WTC11 (cell line): ENCODE measurements around the gene NUP50. TPM values are rescaled to one million over a fixed set of nuclear protein-coding genes. Genes with fewer than 3 reads are reported as not detected.

ENCODE experiments used
- ATAC-seq: fragments of 200-7000 bp; cut with Tn5 transposase; 2 replicates; pipeline ENCODE4 v1.10.0; 2021; ENCODE audit warnings: mild to moderate bottlenecking, moderate library complexity
- CTCF ChIA-PET: fragments of 300-600 bp; sonication (Branson Sonifier 250); formaldehyde crosslinking; loops from one replicate; lab custom pipeline; 2021; ENCODE audit warnings: antibody characterized with exemption; lab: Charles Lee
- POLR2A ChIA-PET: fragments of 350-600 bp; sonication (Branson Sonifier 250); formaldehyde crosslinking; loops from one replicate; lab custom pipeline; 2021; ENCODE audit warnings: antibody characterized with exemption; lab: Charles Lee
- DNase-seq: peaks from one replicate; pipeline ENCODE4 v3.0.0; 2021; ENCODE audit warnings: low spot score
- H3K27ac Mint-ChIP-seq: 2 replicates; pipeline ENCODE4 v1.8.0; 2021; ENCODE audit warnings: mixed read lengths
- H3K27me3 Mint-ChIP-seq: 2 replicates; pipeline ENCODE4 v1.8.0; 2021; ENCODE audit warnings: low read depth, mild to moderate bottlenecking, moderate library complexity, mixed read lengths
- H3K36me3 Mint-ChIP-seq: 2 replicates; pipeline ENCODE4 v1.8.0; 2021; ENCODE audit warnings: mixed read lengths
- H3K4me1 Mint-ChIP-seq: 2 replicates; pipeline ENCODE4 v1.8.0; 2022; ENCODE audit warnings: mixed read lengths
- H3K4me3 Mint-ChIP-seq: 2 replicates; pipeline ENCODE4 v1.8.0; 2021; ENCODE audit warnings: mild to moderate bottlenecking, moderate library complexity, mixed read lengths
- H3K9me3 Mint-ChIP-seq: 2 replicates; pipeline ENCODE4 v1.8.0; 2021; ENCODE audit warnings: mixed read lengths
- CBFB ChIP-seq: sonication (generic); formaldehyde crosslinking; IDR thresholded peaks from 2 replicates; pipeline ENCODE4 v1.8.1; 2022; ENCODE audit warnings: mild to moderate bottlenecking, low read depth, missing genetic modification reagents
- CREB1 ChIP-seq: sonication (generic); formaldehyde crosslinking; IDR thresholded peaks from 2 replicates; pipeline ENCODE4 v1.8.0; 2023; ENCODE audit warnings: mild to moderate bottlenecking, missing genetic modification reagents
- E2F5 ChIP-seq: sonication (generic); formaldehyde crosslinking; IDR thresholded peaks from 2 replicates; pipeline ENCODE4 v1.8.1; 2022; ENCODE audit warnings: mild to moderate bottlenecking, moderate library complexity, missing genetic modification reagents
- ERG ChIP-seq: fragments of 250-450 bp; sonication (Bioruptor Pico); IDR thresholded peaks from 2 replicates; pipeline ENCODE4 v1.8.0; 2021; ENCODE audit warnings: mild to moderate bottlenecking
- ETV6 ChIP-seq: sonication (generic); formaldehyde crosslinking; IDR thresholded peaks from 2 replicates; pipeline ENCODE4 v1.8.1; 2022; ENCODE audit warnings: mild to moderate bottlenecking, missing genetic modification reagents
- GRHL2 ChIP-seq: fragments of 250-450 bp; sonication (Bioruptor Pico); IDR thresholded peaks from 2 replicates; pipeline ENCODE4 v1.8.0; 2022; ENCODE audit warnings: mild to moderate bottlenecking, moderate library complexity; ENCODE audit not compliant: insufficient replicate concordance, severe bottlenecking
- GTF2I ChIP-seq: fragments of 250-450 bp; sonication (Bioruptor Pico); conservative IDR thresholded peaks from 2 replicates; pipeline ENCODE4 v1.4.0; 2021; ENCODE audit warnings: mild to moderate bottlenecking
- NR2C2 ChIP-seq: sonication (generic); formaldehyde crosslinking; IDR thresholded peaks from 2 replicates; pipeline ENCODE4 v1.8.0; 2022; ENCODE audit warnings: mild to moderate bottlenecking, missing genetic modification reagents
- OVOL2 ChIP-seq: fragments of 250-450 bp; sonication (Bioruptor Pico); IDR thresholded peaks from 2 replicates; pipeline ENCODE4 v1.9.0; 2021; ENCODE audit warnings: mild to moderate bottlenecking, borderline replicate concordance
- PRDM15 ChIP-seq: sonication (generic); formaldehyde crosslinking; IDR thresholded peaks from 2 replicates; pipeline ENCODE4 v1.8.0; 2022; ENCODE audit warnings: missing genetic modification reagents
- SMAD4 ChIP-seq: sonication (generic); formaldehyde crosslinking; IDR thresholded peaks from 2 replicates; pipeline ENCODE4 v1.8.0; 2022; ENCODE audit warnings: mild to moderate bottlenecking, missing genetic modification reagents
- STAT6 ChIP-seq: sonication (generic); formaldehyde crosslinking; conservative IDR thresholded peaks from 2 replicates; pipeline ENCODE4 v1.8.1; 2023; ENCODE audit warnings: mild to moderate bottlenecking, low read depth, missing genetic modification reagents, moderate library complexity
- USF1 ChIP-seq: sonication (generic); formaldehyde crosslinking; IDR thresholded peaks from 2 replicates; pipeline ENCODE4 v1.8.0; 2022; ENCODE audit warnings: mild to moderate bottlenecking, missing genetic modification reagents
- ZNF138 ChIP-seq: sonication (generic); formaldehyde crosslinking; conservative IDR thresholded peaks from 2 replicates; pipeline ENCODE4 v1.8.1; 2022; ENCODE audit warnings: mild to moderate bottlenecking, moderate library complexity, missing genetic modification reagents
- ZNF281 ChIP-seq: sonication (generic); formaldehyde crosslinking; IDR thresholded peaks from 2 replicates; pipeline ENCODE4 v1.8.0; 2023; ENCODE audit warnings: mild to moderate bottlenecking, missing genetic modification reagents
- ZNF416 ChIP-seq: fragments of 250-450 bp; sonication (Bioruptor Pico); IDR thresholded peaks from 2 replicates; pipeline ENCODE4 v1.9.0; 2021; ENCODE audit warnings: mild to moderate bottlenecking, inconsistent platforms
- ZNF532 ChIP-seq: fragments of 250-450 bp; sonication (Bioruptor Pico); IDR thresholded peaks from 2 replicates; pipeline ENCODE4 v1.9.0; 2021; ENCODE audit warnings: mild to moderate bottlenecking, borderline replicate concordance
- total RNA-seq: library from RNA; stranded (reverse); gene quantifications from 3 replicates; pipeline ENCODE4 v1.2.3, GENCODE V29; 2021

Gene NUP50
- total RNA-seq, 1 experiment from 2014 or later, result 131 TPM

- TF ChIP-seq PRDM15 (CRISPR knock-in tag) (no peak), ZNF138 (CRISPR knock-in tag) (no peak), USF1 (CRISPR knock-in tag) (no peak), NR2C2 (no peak), ZNF532 (no peak), ERG (CRISPR knock-in tag) (no peak), STAT6 (CRISPR knock-in tag) (no peak), OVOL2 (CRISPR knock-in tag) (no peak), CBFB (no peak), ETV6 (CRISPR knock-in tag) (no peak), CREB1 (CRISPR knock-in tag) (no peak)
These were observed 17.5 kb downstream of the NUP50 start (continued) for GRCh38 chr22:45181240-45181639.

GRCh38 chr22:45181766-45182165, 18.0 kb downstream of the NUP50 start:
- H3K9me3 Mint-ChIP-seq, result no peaks in the 10 kb centered on the region
- peaks cover 81% of the 10 kb centered on the region for H3K36me3 Mint-ChIP-seq
- TF ChIP-seq USF1 (CRISPR knock-in tag), result no peak
- TF ChIP-seq GTF2I (CRISPR knock-in tag), result no peak
- no peak for TF ChIP-seq ZNF281
- no peak for TF ChIP-seq E2F5 (CRISPR knock-in tag)
- TF ChIP-seq SMAD4 (CRISPR knock-in tag), result no peak
- TF ChIP-seq GRHL2 (CRISPR knock-in tag), result no peak
- no peak for TF ChIP-seq ZNF416 (CRISPR knock-in tag)
- TF ChIP-seq, all 79 proteins: peak for 0
- Mint-ChIP-seq H3K27ac (peak overlapping the region; percentile 92), H3K4me1 (peaks cover 30% of the 10 kb centered on the region), H3K27me3 (no peaks in the 10 kb centered on the region), H3K4me3 (peak overlapping the region; percentile 38)
- DNase-seq, result no peak
- ChIA-PET POLR2A (interaction anchor here (0.7 kb wide), 1 partner anchor 85 kb away, joined by 3 read pairs; no protein-coding TSS in a partner anchor), CTCF (interaction anchor here (1.0 to 1.7 kb wide), 2 partner anchors 11 to 27 kb away, joined by 3 to 5 read pairs; no protein-coding TSS in a partner anchor)
- ATAC-seq, result no peak
